HG02973 (cell line): ENCODE measurements around the gene BAG5.

ENCODE experiments used
- ATAC-seq: cut with Tn5 transposase; IDR thresholded peaks from one replicate; pipeline ENCODE4 v1.9.1; 2021; ENCODE audit warnings: moderate library complexity; ENCODE audit not compliant: unreplicated experiment

The BAG5 gene

GRCh38 chr14:103535891-103536565 is 26.4 kb downstream of the BAG5 start:
- ATAC-seq = no peak

DNA sequence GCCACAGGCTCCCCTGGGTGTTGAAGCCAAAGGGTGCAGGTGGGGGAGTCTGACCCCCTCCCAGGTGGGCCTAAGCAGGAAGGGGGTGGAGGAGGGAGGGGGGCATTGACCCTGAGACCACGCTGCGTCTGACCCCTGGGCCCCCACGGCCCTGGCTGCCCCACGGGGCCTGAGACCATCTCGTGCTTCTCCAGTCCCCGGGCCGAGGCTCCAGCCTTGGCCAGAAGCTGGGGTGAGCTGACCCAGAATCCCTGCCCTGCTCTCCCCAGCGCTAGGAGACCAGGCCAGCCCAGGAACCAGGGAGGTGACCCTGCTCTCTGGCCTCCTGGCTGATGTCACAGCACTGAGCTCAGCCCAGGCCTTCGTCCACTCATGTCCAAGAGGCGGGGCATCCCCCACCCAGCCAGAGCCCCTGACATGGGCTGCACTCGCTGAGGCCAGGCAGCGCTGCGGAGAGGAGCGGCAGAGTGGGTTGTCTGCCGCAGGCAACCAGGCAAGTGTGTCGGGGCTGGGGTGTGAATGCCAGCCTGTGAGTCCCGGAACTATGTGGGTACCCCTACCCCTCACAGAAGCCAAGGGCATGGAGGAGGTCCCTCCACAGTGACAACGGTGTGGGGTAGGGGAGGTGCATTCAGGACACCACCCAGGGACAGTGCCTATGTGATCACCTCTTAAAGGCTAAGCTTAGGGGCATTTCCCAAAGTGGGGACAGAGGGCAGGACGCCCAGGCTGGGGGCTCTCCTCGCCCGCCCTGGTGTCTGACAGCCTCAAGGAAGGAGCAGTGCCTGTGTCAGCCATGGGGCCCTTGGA is 27.2 kb downstream of the BAG5 start:
- ATAC-seq = no peak

- no peak for ATAC-seq
These were observed 27.8 kb downstream of the BAG5 start for GRCh38 chr14:103534576-103535061.

DNA sequence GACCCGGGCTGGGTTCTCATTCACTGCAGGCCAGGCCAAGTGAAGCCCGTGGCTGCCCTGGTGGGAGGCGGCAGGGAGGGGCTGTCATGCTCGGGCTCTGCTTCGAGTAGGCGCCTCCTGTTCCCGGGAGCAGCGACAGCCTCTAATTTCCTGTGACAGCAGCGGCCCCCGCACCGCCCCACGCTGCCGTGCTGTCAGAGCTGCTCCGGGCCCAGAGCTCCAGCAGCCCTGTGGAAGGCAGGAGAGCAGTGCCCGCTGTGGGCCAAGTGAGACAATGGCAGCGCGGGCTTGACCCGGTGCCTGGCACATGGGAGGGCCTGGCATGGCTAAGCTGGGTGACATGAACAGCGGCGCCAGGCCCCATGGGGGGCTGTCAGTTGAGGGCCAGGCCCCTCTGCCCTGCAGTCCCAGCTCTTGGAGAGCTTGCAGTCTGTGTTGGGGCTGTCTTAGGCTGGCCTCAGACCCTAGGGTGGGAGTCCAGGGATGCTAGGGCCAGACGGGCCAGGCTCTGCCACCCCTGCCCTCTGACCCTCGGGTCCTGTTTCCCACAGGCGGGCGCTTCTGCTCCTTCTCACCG is 28.4 kb downstream of the BAG5 start:
- no peak for ATAC-seq

GRCh38 chr14:103533137-103533998 is 29.1 kb downstream of the BAG5 start:
- no peak for ATAC-seq

GRCh38 chr14:103532216-103533136 is 30.0 kb downstream of the BAG5 start:
- ATAC-seq = no peak

DNA sequence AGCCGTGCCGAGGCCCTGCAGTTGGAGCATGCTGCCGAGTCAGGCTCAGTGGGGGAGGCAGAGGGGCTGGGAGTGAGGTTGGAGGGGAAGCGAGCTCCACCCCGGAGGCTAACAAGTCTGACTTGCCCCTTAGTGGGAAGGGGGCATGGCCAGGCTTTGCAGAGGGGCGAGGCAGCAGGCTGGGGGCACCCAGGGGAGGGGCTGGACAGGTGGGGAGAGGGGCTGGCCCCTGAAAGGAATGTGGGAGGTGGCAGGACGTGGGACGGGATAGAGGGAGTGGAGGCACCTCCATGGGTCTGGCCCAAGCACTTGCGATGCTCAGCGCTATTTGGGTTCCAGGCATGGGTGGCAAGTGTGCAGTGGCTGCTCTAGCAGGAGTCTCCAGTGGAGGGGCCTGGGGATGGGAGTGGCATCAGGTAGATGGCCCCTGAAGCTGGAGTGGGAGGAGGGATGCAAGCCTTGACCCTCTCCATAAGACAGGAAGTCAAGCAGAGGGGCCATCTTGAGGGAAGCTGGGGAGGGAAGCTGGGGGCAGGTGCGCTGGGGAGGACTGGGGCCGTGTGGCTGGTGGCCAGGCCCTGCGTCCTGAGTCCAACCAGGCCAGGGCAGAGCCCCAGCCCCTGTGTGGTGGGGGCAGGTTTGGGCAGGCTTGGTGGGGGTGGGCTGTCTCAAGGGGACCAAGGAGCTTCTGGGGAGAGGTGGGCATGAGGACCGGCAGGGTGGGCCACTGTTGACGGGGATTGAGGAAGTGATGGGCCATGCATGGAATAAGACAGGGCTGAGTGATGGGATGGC is 30.8 kb downstream of the BAG5 start:
- ATAC-seq = no peak

DNA sequence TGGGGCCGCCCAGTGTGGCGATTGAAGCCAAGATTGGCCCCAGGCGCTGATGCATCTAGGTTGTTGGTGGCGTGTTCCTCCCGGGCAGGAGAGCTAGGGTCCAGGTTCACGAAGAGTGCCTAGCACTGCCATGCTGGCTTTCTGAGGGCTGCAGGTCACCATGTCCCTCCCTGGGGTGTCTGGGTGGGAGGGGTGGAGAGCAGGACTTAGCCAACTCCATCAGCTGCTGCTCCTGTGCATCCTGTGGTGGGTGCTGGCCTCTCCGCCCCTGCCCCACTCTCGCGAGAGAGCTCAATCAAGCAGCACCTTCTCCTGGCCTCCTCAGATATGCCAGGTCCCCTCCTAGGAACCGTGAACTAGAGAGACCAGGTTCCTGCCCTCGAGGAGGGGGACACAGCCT is 31.6 kb downstream of the BAG5 start:
- ATAC-seq = no peak

GRCh38 chr14:103530390-103530789 is 32.1 kb downstream of the BAG5 start:
- no peak for ATAC-seq

GRCh38 chr14:103529383-103530365 is 32.8 kb downstream of the BAG5 start:
- ATAC-seq = no peak

GRCh38 chr14:103528587-103529382 is 33.7 kb downstream of the BAG5 start, which contains the start of gene TRMT61A:
Gene TRMT61A, plus strand, starts transcription at chr14:103529196. Its CDS starts 783 bp downstream, at chr14:103529979.
- no peak for ATAC-seq

DNA sequence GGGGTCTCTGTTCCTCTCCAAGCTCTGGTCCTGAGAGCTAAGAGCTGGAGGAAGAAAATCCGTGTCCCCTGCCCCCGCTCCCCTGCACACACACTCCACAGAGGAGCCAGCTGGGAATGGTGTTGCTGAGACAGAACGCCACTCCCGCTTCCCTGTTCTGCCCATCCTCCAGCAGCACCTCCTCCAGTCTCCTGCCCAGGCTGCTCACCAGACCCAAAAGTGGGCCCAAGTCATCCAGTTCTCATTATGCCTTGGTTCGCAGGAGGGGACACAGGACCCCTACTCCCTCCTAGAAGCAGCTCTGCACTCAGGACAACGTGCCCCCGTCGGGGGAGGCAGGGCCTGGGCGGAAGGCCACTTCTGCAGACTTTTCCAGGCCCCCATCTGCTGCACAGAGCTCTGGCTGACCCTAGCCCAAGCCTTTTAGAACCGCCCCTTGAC is 34.3 kb downstream of the BAG5 start:
- no peak for ATAC-seq

GRCh38 chr14:103527408-103528145 is 34.9 kb downstream of the BAG5 start:
- ATAC-seq = peak; percentile 51

GRCh38 chr14:103526914-103527248 is 35.6 kb downstream of the BAG5 start:
- ATAC-seq = no peak

- no peak for ATAC-seq
These were observed 36.1 kb downstream of the BAG5 start for GRCh38 chr14:103526247-103526913.
